K562 (cell line): Measurements from ENCODE around the gene ZER1. TPM values are rescaled to one million over a fixed set of nuclear protein-coding genes. Genes with fewer than 3 reads are reported as not detected.

Experiments used
- ATAC-seq: fragments of 200-7000 bp; cut with Tn5 transposase; 3 replicates; pipeline ENCODE4 v1.9.1; 2020; ENCODE audit warnings: moderate library complexity
- BruUV-seq: library from RNA; stranded (reverse); fragments of 400-500 nt; replicated peaks from 2 replicates; lab custom pipeline; 2021; lab: Mats Ljungman, UMichigan
- CTCF ChIA-PET: fragments of 300-600 bp; formaldehyde crosslinking; extraction: SDS; loops from one replicate; lab custom pipeline; 2021; ENCODE audit warnings: low intra/inter-chr PET ratio; lab: Yijun Ruan, JAX
- POLR2A ChIA-PET: fragments of 300-600, 350-650 bp; sonication (Branson Sonifier 250); formaldehyde crosslinking; extraction: SDS; loops from one replicate; lab custom pipeline; 2021; ENCODE audit warnings: antibody characterized with exemption, inconsistent platforms; lab: Yijun Ruan, JAX
- DNase-seq, 4 experiments: peaks; one replicate each; pipeline versions ENCODE4 v3.0.0 to v3.0.0-alpha.2; 2011 to 2018; ENCODE audit warnings: low spot score in 3 of 4, mixed read lengths in 3 of 4; ENCODE audit errors: extremely low read depth in 1 of 4
- FAIRE-seq: peaks from 2 replicates; lab custom pipeline; 2011; peaks lifted over from hg19 to GRCh38; lab: Jason Lieb, UNC
- H2AFZ ChIP-seq: 2 replicates; pipeline ENCODE4 v1.6.0; 2011; ENCODE audit warnings: low read depth, low read length, control low read depth, inconsistent platforms
- H3K27ac ChIP-seq: fragments of 200-600 bp; 3 replicates; pipeline ENCODE4 v1.8.0; 2011; ENCODE audit warnings: low read depth, mild to moderate bottlenecking, control low read depth, inconsistent platforms, low read length, moderate library complexity, mixed read lengths; ENCODE audit errors: extremely low read depth
- H3K27me3 ChIP-seq, 2 experiments: fragments of 300-600 bp in 1 of 2; 2 replicates in 1 of 2; 3 replicates in 1 of 2; pipeline versions ENCODE4 v1.6.0 to v1.8.0; 2011; ENCODE audit warnings: inconsistent platforms in 2 of 2, low read length in 2 of 2, mild to moderate bottlenecking in 1 of 2, mixed read lengths in 1 of 2, moderate library complexity in 1 of 2; ENCODE audit not compliant: control insufficient read depth in 2 of 2, insufficient read depth in 2 of 2
- H3K36me3 ChIP-seq: fragments of 300-600 bp; 3 replicates; pipeline ENCODE4 v1.8.0; 2011; ENCODE audit warnings: mild to moderate bottlenecking, low read length, inconsistent platforms; ENCODE audit not compliant: control insufficient read depth, insufficient read depth
- H3K4me1 ChIP-seq, 2 experiments: fragments of 200-600 bp in 1 of 2; replicated peaks in 1 of 2; 2 replicates in 1 of 2; 3 replicates in 1 of 2; pipeline versions ENCODE4 v1.5.1 to v1.8.0; 2011; ENCODE audit warnings: inconsistent platforms in 2 of 2, low read length in 2 of 2, mild to moderate bottlenecking in 1 of 2, mixed read lengths in 1 of 2, moderate library complexity in 1 of 2; ENCODE audit not compliant: control insufficient read depth in 2 of 2, insufficient read depth in 2 of 2
- H3K4me2 ChIP-seq: 2 replicates; pipeline ENCODE4 v1.6.1; 2011; ENCODE audit warnings: low read length, control low read depth, inconsistent platforms, mixed read lengths; ENCODE audit not compliant: insufficient read depth
- H3K4me3 ChIP-seq: fragments of 200-600 bp; sonication (generic), shearing (Covaris generic); 2 replicates; pipeline ENCODE4 v1.5.1; 2016; ENCODE audit warnings: control low read depth, inconsistent platforms
- H3K79me2 ChIP-seq: fragments of 200-600 bp; 3 replicates; pipeline ENCODE4 v1.8.0; 2011; ENCODE audit warnings: low read length, inconsistent platforms; ENCODE audit not compliant: control insufficient read depth, insufficient read depth
- H3K9ac ChIP-seq, 2 experiments: 2 replicates each; pipeline versions ENCODE4 v1.6.0 to v1.6.1; 2011; ENCODE audit warnings: low read depth in 2 of 2, low read length in 2 of 2, control low read depth in 1 of 2, inconsistent platforms in 1 of 2, mild to moderate bottlenecking in 1 of 2, mixed read lengths in 1 of 2; ENCODE audit not compliant: insufficient read depth in 1 of 2
- H3K9me1 ChIP-seq: one replicate; pipeline ENCODE4 v1.6.0; 2011; ENCODE audit warnings: inconsistent platforms, mild to moderate bottlenecking, low read length, moderate library complexity; ENCODE audit not compliant: control insufficient read depth, insufficient read depth
- H3K9me3 ChIP-seq: replicated peaks from 2 replicates; pipeline ENCODE4 v1.5.1; 2011; ENCODE audit warnings: low read depth, low read length, inconsistent platforms; ENCODE audit not compliant: control insufficient read depth, insufficient read depth
- H4K20me1 ChIP-seq: replicated peaks from 2 replicates; pipeline ENCODE4 v1.6.1; 2011; ENCODE audit warnings: low read length, inconsistent platforms, mixed read lengths; ENCODE audit not compliant: control insufficient read depth, insufficient read depth
- EP400 ChIP-seq: fragments of 450-650 bp; IDR thresholded peaks from 2 replicates; pipeline ENCODE4 v1.6.1; 2017; ENCODE audit warnings: antibody characterized with exemption, mild to moderate bottlenecking, moderate library complexity
- FOXA3 ChIP-seq, 2 experiments: fragments of 450-650 bp in 1 of 2; sonication (generic) in 1 of 2; formaldehyde crosslinking; IDR thresholded peaks in 1 of 2; conservative IDR thresholded peaks in 1 of 2; 2 replicates each; pipeline versions ENCODE4 v1.4.0 to v1.8.0; 2020 to 2022; ENCODE audit warnings: mild to moderate bottlenecking in 2 of 2, missing genetic modification reagents in 1 of 2
- HLTF ChIP-seq: fragments of 450-650 bp; IDR thresholded peaks from 2 replicates; pipeline ENCODE4 v1.6.1; 2016
- MAZ ChIP-seq, 2 experiments: fragments of 450-650 bp in 1 of 2; sonication (generic) in 1 of 2; formaldehyde crosslinking; IDR thresholded peaks in 1 of 2; conservative IDR thresholded peaks in 1 of 2; 2 replicates each; pipeline versions ENCODE4 v1.4.0 to v1.5.0; 2020; ENCODE audit warnings: mild to moderate bottlenecking in 1 of 2, missing genetic modification reagents in 1 of 2
- NFATC3 ChIP-seq: fragments of 450-650 bp; IDR thresholded peaks from 2 replicates; pipeline ENCODE4 v1.6.1; 2017; ENCODE audit warnings: mild to moderate bottlenecking
- POLR2A ChIP-seq: fragments of 450-650 bp; conservative IDR thresholded peaks from 2 replicates; pipeline ENCODE4 v1.6.1; 2016
- SIN3A ChIP-seq, 2 experiments: fragments of 150-350 bp in 1 of 2; IDR thresholded peaks; 2 replicates each; pipeline ENCODE4 v1.6.1; 2011 to 2016; ENCODE audit warnings: borderline replicate concordance in 2 of 2, low read depth in 2 of 2, low read length in 2 of 2, mild to moderate bottlenecking in 2 of 2, moderate library complexity in 2 of 2; ENCODE audit not compliant: control insufficient read depth in 1 of 2
- SMARCC2 ChIP-seq: fragments of 450-650 bp; IDR thresholded peaks from 2 replicates; pipeline ENCODE4 v1.6.1; 2017; ENCODE audit warnings: antibody characterized with exemption, moderate library complexity, mild to moderate bottlenecking, low read depth
- SRSF7 ChIP-seq: fragments of 200-400 bp; formaldehyde crosslinking; optimal IDR thresholded peaks from 2 replicates; pipeline ENCODE3; 2017; ENCODE audit warnings: mild to moderate bottlenecking, low read depth, low read length
- STAT6 ChIP-seq: sonication (generic); formaldehyde crosslinking; IDR thresholded peaks from 2 replicates; pipeline ENCODE4 v1.8.1; 2023; ENCODE audit warnings: mild to moderate bottlenecking, missing genetic modification reagents
- SUPT5H ChIP-seq: fragments of 450-650 bp; IDR thresholded peaks from 2 replicates; pipeline ENCODE4 v1.6.1; 2016
- YY1 ChIP-seq, 3 experiments: IDR thresholded peaks; 2 replicates each; pipeline ENCODE4 v1.6.1; 2011; ENCODE audit warnings: low read length in 2 of 3, mild to moderate bottlenecking in 2 of 3, moderate library complexity in 2 of 3, borderline replicate concordance in 1 of 3, control low read depth in 1 of 3, low read depth in 1 of 3; ENCODE audit not compliant: insufficient read depth in 3 of 3, insufficient replicate concordance in 2 of 3, control insufficient read depth in 1 of 3, insufficient read length in 1 of 3; ENCODE audit errors: extremely low read depth in 1 of 3
- ZBTB17 ChIP-seq: fragments of 450-650 bp; formaldehyde crosslinking; IDR thresholded peaks from 2 replicates; pipeline ENCODE4 v1.4.0; 2020; ENCODE audit warnings: mild to moderate bottlenecking
- ZBTB5 ChIP-seq: fragments of 450-650 bp; IDR thresholded peaks from 2 replicates; pipeline ENCODE4 v1.6.1; 2017; ENCODE audit warnings: antibody characterized with exemption
- ZFP30 ChIP-seq: fragments of 250-450 bp; sonication (Bioruptor Pico); IDR thresholded peaks from 2 replicates; pipeline ENCODE4 v1.8.0; 2022; ENCODE audit warnings: moderate library complexity, mild to moderate bottlenecking, inconsistent platforms, borderline replicate concordance
- ZNF140 ChIP-seq: fragments of 250-450 bp; sonication (Bioruptor Pico); IDR thresholded peaks from 2 replicates; pipeline ENCODE4 v1.8.0; 2021; ENCODE audit warnings: moderate library complexity, mild to moderate bottlenecking, inconsistent platforms
- WGBS: fragments of 100-300 bp; shearing (Covaris generic); methylation state at CpG from one replicate; pipeline ENCODE4 v1.1.6; 2016; ENCODE audit warnings: low coverage, mixed read lengths; ENCODE audit not compliant: insufficient coverage; ENCODE audit errors: missing lambda C conversion rate; 5-methylcytosine and 5-hydroxymethylcytosine counted together
- in situ Hi-C: fragments of 300-500 bp; cut with MboI; formaldehyde crosslinking; loops from 4 replicates; pipeline ENCODE4 v1.15.0; 2018; ENCODE audit warnings: inconsistent platforms, mixed read lengths
- intact Hi-C: fragments of 100-400 bp; cut with micrococcal nuclease; formaldehyde crosslinking; loops from 2 replicates; pipeline ENCODE4 v1.14.2; 2022
- polyA plus RNA-seq, 8 experiments: library from polyadenylated mRNA; depleted of rRNA in 4 of 8; stranded (reverse) in 5 of 8; unstranded in 3 of 8; fragments of >200 nt; fragmentation: Nextera tagmentation in 2 of 8; fragmentation: Illumina TruSeq in 1 of 8; extraction: Ambion mirVana in 2 of 8; extraction: Trizol in 1 of 8; gene quantifications; 2 replicates each; pipeline versions ENCODE4 v1.2.1 to v1.2.3, GENCODE V29; 2011 to 2014; ENCODE audit warnings: inconsistent platforms in 1 of 8, missing spikeins in 1 of 8
- total RNA-seq, 7 experiments: library from RNA; depleted of rRNA in 6 of 7; stranded (reverse); fragments of >200 nt in 6 of 7; fragmentation: Illumina TruSeq in 2 of 7; extraction: Trizol in 2 of 7; gene quantifications; 2 replicates each; pipeline versions ENCODE4 v1.2.1 to v1.2.3, GENCODE V29; 2011 to 2021; ENCODE audit warnings: low replicate concordance in 1 of 7

Gene ZER1
- total and polyA plus RNA-seq, 9 of the 15 experiments (the other 6 are each of a cell fraction or from before 2014, with no cell fraction given): 0.07 to 10.7 (median 6.2) TPM

GRCh38 chr9:128702949-128703615, 68.6 kb downstream of the ZER1 start:
- Histone ChIP-seq H3K9ac (peak overlapping the region; percentile 87 to 96), H3K4me2 (peak overlapping the region; percentile 82), H3K27ac (peak overlapping the region; percentile 71), H3K9me3 (no peaks in the 10 kb centered on the region), H3K4me3 (peak overlapping the region; percentile 69), H3K36me3 (peaks cover 41% of the 10 kb centered on the region; the same call in 2 of the 3 replicates), H3K79me2 (peaks cover 24% of the 10 kb centered on the region), H2AFZ (peak overlapping the region; percentile 93), H3K27me3 (no peaks in the 10 kb centered on the region), H3K4me1 (peaks cover 9 to 43% of the 10 kb centered on the region in 2 experiments), H4K20me1 (no peaks in the 10 kb centered on the region), H3K9me1 (no peaks in the 10 kb centered on the region)
- ATAC-seq (peak; percentile 47), DNase-seq (peak; percentile 68 to 83 (median 76)), FAIRE-seq (no peak)
- under 1% methylated on average over 22 of the region's 55 CpGs for WGBS
- no TSS peak for BruUV-seq
- intact Hi-C loops: loop anchor here (5.0 kb wide), 1 partner anchor 56 kb away; no protein-coding TSS in a partner anchor
- in situ Hi-C loops: no loop called here
- ChIA-PET POLR2A (interaction anchor here (0.5 to 2.3 kb wide), 3 partner anchors 9 to 332 kb away, joined by 3 to 9 read pairs (median 3); no protein-coding TSS in a partner anchor), CTCF (interaction anchor here (0.8 kb wide), 1 partner anchor 227 kb away, joined by 3 read pairs; no protein-coding TSS in a partner anchor)
- TF ChIP-seq ZBTB17 (CRISPR knock-in tag): no peak
- peak; percentile 92 for TF ChIP-seq ZBTB5
- TF ChIP-seq SMARCC2: no peak
- peak; percentile 43; the same call in 1 of the 2 replicates for TF ChIP-seq EP400
- peak in 1 of 2 experiments; percentile 42; a peak in 2 of 4 replicates for TF ChIP-seq MAZ (CRISPR knock-in tag; conservative IDR thresholded peaks at IDR 0.05 in 1 of 2, IDR thresholded peaks at IDR 0.05 in 1 of 2)
- TF ChIP-seq SUPT5H: peak; percentile 31; the same call in 1 of the 2 replicates
- no peak for TF ChIP-seq STAT6
- no peak for TF ChIP-seq HLTF
- TF ChIP-seq FOXA3 (CRISPR knock-in tag; conservative IDR thresholded peaks at IDR 0.05 in 1 of 2, IDR thresholded peaks at IDR 0.05 in 1 of 2): 0 out of 4 replicates have a peak, but pooled peaks of 1 of the 2 experiments have one; percentile 19
- TF ChIP-seq ZNF140 (CRISPR knock-in tag): no peak
- 0 out of 4 replicates have a peak, but pooled peaks of 1 of the 2 experiments have one; percentile 27 for TF ChIP-seq SIN3A (IDR thresholded peaks at IDR 0.05; ENCODE audit: borderline replicate concordance in 2 of 2, control insufficient read depth in 1 of 2, low read depth in 2 of 2, low read length in 2 of 2)
- TF ChIP-seq ZFP30 (CRISPR knock-in tag): no peak
- no peak for TF ChIP-seq NFATC3
- peak in 1 of 3 experiments; percentile 10 for TF ChIP-seq YY1 (IDR thresholded peaks at IDR 0.05; ENCODE audit: borderline replicate concordance in 1 of 3, control insufficient read depth in 1 of 3, extremely low read depth in 1 of 3, insufficient read depth in 3 of 3, insufficient read length in 1 of 3, insufficient replicate concordance in 2 of 3, low read depth in 1 of 3, low read length in 2 of 3)
- peak; percentile 34; the same call in 1 of the 2 replicates for TF ChIP-seq POLR2A
- no peak for TF ChIP-seq SRSF7
